WTC11 (cell line): ENCODE data around the gene NEMP1. TPM values are rescaled to one million over a fixed set of nuclear protein-coding genes. Genes with fewer than 3 reads are reported as not detected.

ENCODE experiments used
- ATAC-seq: fragments of 200-7000 bp; cut with Tn5 transposase; 2 replicates; pipeline ENCODE4 v1.10.0; 2021; ENCODE audit warnings: mild to moderate bottlenecking, moderate library complexity
- CTCF ChIA-PET: fragments of 300-600 bp; sonication (Branson Sonifier 250); formaldehyde crosslinking; loops from one replicate; lab custom pipeline; 2021; ENCODE audit warnings: antibody characterized with exemption; lab: Charles Lee
- POLR2A ChIA-PET: fragments of 350-600 bp; sonication (Branson Sonifier 250); formaldehyde crosslinking; loops from one replicate; lab custom pipeline; 2021; ENCODE audit warnings: antibody characterized with exemption; lab: Charles Lee
- DNase-seq: peaks from one replicate; pipeline ENCODE4 v3.0.0; 2021; ENCODE audit warnings: low spot score
- H3K27ac Mint-ChIP-seq: 2 replicates; pipeline ENCODE4 v1.8.0; 2021; ENCODE audit warnings: mixed read lengths
- H3K27me3 Mint-ChIP-seq: 2 replicates; pipeline ENCODE4 v1.8.0; 2021; ENCODE audit warnings: low read depth, mild to moderate bottlenecking, moderate library complexity, mixed read lengths
- H3K36me3 Mint-ChIP-seq: 2 replicates; pipeline ENCODE4 v1.8.0; 2021; ENCODE audit warnings: mixed read lengths
- H3K4me1 Mint-ChIP-seq: 2 replicates; pipeline ENCODE4 v1.8.0; 2022; ENCODE audit warnings: mixed read lengths
- H3K4me3 Mint-ChIP-seq: 2 replicates; pipeline ENCODE4 v1.8.0; 2021; ENCODE audit warnings: mild to moderate bottlenecking, moderate library complexity, mixed read lengths
- H3K9me3 Mint-ChIP-seq: 2 replicates; pipeline ENCODE4 v1.8.0; 2021; ENCODE audit warnings: mixed read lengths
- AFF4 ChIP-seq: sonication (generic); formaldehyde crosslinking; IDR thresholded peaks from 2 replicates; pipeline ENCODE4 v1.8.1; 2023; ENCODE audit warnings: mild to moderate bottlenecking, missing genetic modification reagents, borderline replicate concordance
- AR ChIP-seq: fragments of 250-450 bp; sonication (Bioruptor Pico); IDR thresholded peaks from 2 replicates; pipeline ENCODE4 v1.9.0; 2021; ENCODE audit warnings: mild to moderate bottlenecking
- ATF1 ChIP-seq: sonication (generic); formaldehyde crosslinking; IDR thresholded peaks from 2 replicates; pipeline ENCODE4 v1.8.1; 2023; ENCODE audit warnings: mild to moderate bottlenecking, moderate library complexity, missing genetic modification reagents
- CREM ChIP-seq: sonication (generic); formaldehyde crosslinking; IDR thresholded peaks from 2 replicates; pipeline ENCODE4 v1.8.1; 2022; ENCODE audit warnings: mild to moderate bottlenecking, missing genetic modification reagents, moderate library complexity
- ELF4 ChIP-seq: sonication (generic); formaldehyde crosslinking; IDR thresholded peaks from 2 replicates; pipeline ENCODE4 v1.8.1; 2022; ENCODE audit warnings: low read depth, mild to moderate bottlenecking, moderate library complexity, missing genetic modification reagents
- HMGXB4 ChIP-seq: sonication (generic); formaldehyde crosslinking; IDR thresholded peaks from 2 replicates; pipeline ENCODE4 v1.8.1; 2023; ENCODE audit warnings: mild to moderate bottlenecking, moderate library complexity, missing genetic modification reagents
- NR2C2 ChIP-seq: sonication (generic); formaldehyde crosslinking; IDR thresholded peaks from 2 replicates; pipeline ENCODE4 v1.8.0; 2022; ENCODE audit warnings: mild to moderate bottlenecking, missing genetic modification reagents
- NR3C1 ChIP-seq: sonication (generic); formaldehyde crosslinking; conservative IDR thresholded peaks from 2 replicates; pipeline ENCODE4 v1.8.1; 2023; ENCODE audit warnings: low read depth, mild to moderate bottlenecking, missing genetic modification reagents
- SOX15 ChIP-seq: fragments of 250-450 bp; sonication (Bioruptor Pico); IDR thresholded peaks from 2 replicates; pipeline ENCODE4 v1.9.0; 2021; ENCODE audit warnings: mild to moderate bottlenecking
- ZBTB21 ChIP-seq: sonication (generic); formaldehyde crosslinking; IDR thresholded peaks from 2 replicates; pipeline ENCODE4 v1.8.1; 2023; ENCODE audit warnings: mild to moderate bottlenecking, missing genetic modification reagents, borderline replicate concordance
- ZNF219 ChIP-seq: sonication (generic); formaldehyde crosslinking; IDR thresholded peaks from 2 replicates; pipeline ENCODE4 v1.8.0; 2023; ENCODE audit warnings: missing genetic modification reagents, mild to moderate bottlenecking, borderline replicate concordance
- ZNF263 ChIP-seq: sonication (generic); formaldehyde crosslinking; IDR thresholded peaks from 2 replicates; pipeline ENCODE4 v1.8.1; 2022; ENCODE audit warnings: low read depth, mild to moderate bottlenecking, moderate library complexity, missing genetic modification reagents
- ZNF317 ChIP-seq: sonication (generic); formaldehyde crosslinking; IDR thresholded peaks from 2 replicates; pipeline ENCODE4 v1.8.1; 2023; ENCODE audit warnings: low read depth, mild to moderate bottlenecking, moderate library complexity, missing genetic modification reagents, borderline replicate concordance
- ZNF512 ChIP-seq: sonication (generic); formaldehyde crosslinking; IDR thresholded peaks from 2 replicates; pipeline ENCODE4 v1.8.1; 2022; ENCODE audit warnings: missing genetic modification reagents, borderline replicate concordance
- ZNF532 ChIP-seq: fragments of 250-450 bp; sonication (Bioruptor Pico); IDR thresholded peaks from 2 replicates; pipeline ENCODE4 v1.9.0; 2021; ENCODE audit warnings: mild to moderate bottlenecking, borderline replicate concordance
- ZNF671 ChIP-seq: fragments of 250-450 bp; sonication (Bioruptor Pico); IDR thresholded peaks from 2 replicates; pipeline ENCODE4 v1.8.0; 2021; ENCODE audit warnings: mild to moderate bottlenecking
- total RNA-seq: library from RNA; stranded (reverse); gene quantifications from 3 replicates; pipeline ENCODE4 v1.2.3, GENCODE V29; 2021

Gene NEMP1
- total RNA-seq, 1 experiment from 2014 or later = 41.9 TPM

- ChIA-PET POLR2A (no interaction called here), CTCF (interaction anchor here (1.3 to 5.9 kb wide), 6 partner anchors 14 to 88 kb away, joined by 4 to 112 read pairs (median 34); partner anchors contain the start of gene STAT6)
- ATAC-seq = no peak
- DNase-seq = no peak
- H3K36me3 Mint-ChIP-seq = peaks cover 2% of the 10 kb centered on the region; the same call in 1 of the 2 replicates
- H3K9me3 Mint-ChIP-seq = peaks cover 18% of the 10 kb centered on the region
- no peak overlapping the region for H3K4me3 Mint-ChIP-seq
- H3K27ac Mint-ChIP-seq = no peak overlapping the region
- peaks cover 31% of the 10 kb centered on the region for H3K4me1 Mint-ChIP-seq
- TF ChIP-seq SOX15 (CRISPR knock-in tag) (no peak), NR2C2 (CRISPR knock-in tag) (no peak), ATF1 (CRISPR knock-in tag) (no peak), HMGXB4 (no peak), ZBTB21 (CRISPR knock-in tag) (no peak), CREM (CRISPR knock-in tag) (no peak), ELF4 (CRISPR knock-in tag) (no peak), AFF4 (CRISPR knock-in tag) (no peak), ZNF671 (no peak), ZNF317 (CRISPR knock-in tag) (no peak), AR (CRISPR knock-in tag) (no peak), NR3C1 (no peak), ZNF532 (CRISPR knock-in tag) (no peak), ZNF219 (CRISPR knock-in tag) (no peak), ZNF512 (CRISPR knock-in tag) (no peak), ZNF263 (CRISPR knock-in tag) (no peak)
- peaks cover 6% of the 10 kb centered on the region for H3K27me3 Mint-ChIP-seq
These were observed 47.5 kb upstream of the NEMP1 start for GRCh38 chr12:57126061-57126460.
